Rectal smooth muscle tissue (tissue), 1 donor: ENCODE measurements around the gene PYCARD.
"Not testable (repeated sequence)": the region's sequence is repeated elsewhere in the genome, so short reads cannot be mapped to it uniquely, and the experiment has no call there.

Experiments
- H3K27ac ChIP-seq: one replicate; pipeline ENCODE4 v1.7.0; 2013; ENCODE audit warnings: low read depth, low read length, inconsistent platforms
- H3K27me3 ChIP-seq: one replicate; pipeline ENCODE4 v1.7.0; 2013; ENCODE audit warnings: low read length; ENCODE audit not compliant: control insufficient read depth, insufficient read depth
- H3K36me3 ChIP-seq: one replicate; pipeline ENCODE4 v1.7.0; 2013; ENCODE audit warnings: low read length; ENCODE audit not compliant: control insufficient read depth, insufficient read depth
- H3K4me1 ChIP-seq: one replicate; pipeline ENCODE4 v1.7.0; 2013; ENCODE audit warnings: low read length; ENCODE audit not compliant: control insufficient read depth, insufficient read depth
- H3K4me3 ChIP-seq: one replicate; pipeline ENCODE4 v1.7.0; 2013; ENCODE audit warnings: low read length
- H3K9ac ChIP-seq: one replicate; pipeline ENCODE4 v1.7.0; 2013; ENCODE audit warnings: low read length

Gene PYCARD

GRCh38 chr16:31202414-31203375, at the start of gene PYCARD:
Gene PYCARD (minus strand): TSS chr16:31202760. CDS start chr16:31202690, 70 bp downstream.
- Histone ChIP-seq H3K4me1 (no peaks in the 10 kb centered on the region), H3K4me3 (peak within 1 kb of the TSS; percentile 90), H3K27ac (no peak within 1 kb of the TSS), H3K27me3 (no peaks in the 10 kb centered on the region), H3K36me3 (no peaks in the 10 kb centered on the region), H3K9ac (peak within 1 kb of the TSS; percentile 26)

- Histone ChIP-seq H3K36me3 (no peaks in the 10 kb centered on the region), H3K27me3 (no peaks in the 10 kb centered on the region), H3K9ac (no peak overlapping the region), H3K4me3 (no peak overlapping the region), H3K4me1 (no peaks in the 10 kb centered on the region), H3K27ac (no peak overlapping the region)
Measured at GRCh38 chr16:31251435-31251834, 48.9 kb upstream of the PYCARD start.

- no peak overlapping the region for H3K4me3 ChIP-seq
- H3K9ac ChIP-seq, result no peak overlapping the region
- H3K27ac ChIP-seq, result no peak overlapping the region
- H3K4me1 ChIP-seq, result no peaks in the 10 kb centered on the region
- no peaks in the 10 kb centered on the region for H3K27me3 ChIP-seq
- no peaks in the 10 kb centered on the region for H3K36me3 ChIP-seq
Measured at GRCh38 chr16:31250782-31251384, 48.3 kb upstream of the PYCARD start.

DNA sequence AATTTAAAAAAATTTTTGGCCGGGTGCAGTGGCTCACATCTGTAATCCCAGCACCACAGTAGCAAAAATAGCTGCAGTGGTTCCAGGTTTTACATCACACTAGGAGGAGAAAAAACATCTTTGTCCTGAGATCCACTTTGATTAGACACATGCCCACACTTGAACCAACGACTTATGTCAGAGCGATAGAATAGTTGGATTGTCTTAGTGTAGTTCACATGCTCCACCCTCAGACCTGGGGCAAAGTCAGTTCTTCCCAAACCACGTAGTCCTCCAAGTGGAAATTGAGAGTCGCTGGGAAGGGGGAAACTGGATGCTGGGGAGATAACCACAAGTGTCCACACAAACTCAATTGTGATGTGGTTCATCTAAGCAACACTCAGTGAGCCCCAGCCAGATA, 45.8 kb upstream of the PYCARD start:
- no peaks in the 10 kb centered on the region for H3K36me3 ChIP-seq

GRCh38 chr16:31246296-31246695, 43.7 kb upstream of the PYCARD start:
- no peak overlapping the region for H3K4me3 ChIP-seq
- H3K27me3 ChIP-seq, result no peaks in the 10 kb centered on the region
- H3K27ac ChIP-seq, result no peak overlapping the region
- no peaks in the 10 kb centered on the region for H3K4me1 ChIP-seq
- H3K9ac ChIP-seq, result no peak overlapping the region
- no peaks in the 10 kb centered on the region for H3K36me3 ChIP-seq

More for the DNA sequence above, 45.8 kb upstream of the PYCARD start:
- Histone ChIP-seq H3K9ac (no peak overlapping the region), H3K27ac (no peak overlapping the region), H3K27me3 (no peaks in the 10 kb centered on the region), H3K4me3 (no peak overlapping the region), H3K4me1 (no peaks in the 10 kb centered on the region)

GRCh38 chr16:31245598-31245997, 43.0 kb upstream of the PYCARD start:
- not testable (repeated sequence) for H3K9ac ChIP-seq, H3K27me3 ChIP-seq, H3K4me3 ChIP-seq, H3K36me3 ChIP-seq, H3K27ac ChIP-seq, H3K4me1 ChIP-seq

GRCh38 chr16:31243734-31244670, 41.4 kb upstream of the PYCARD start:
- Histone ChIP-seq H3K4me3 (no peak overlapping the region), H3K27ac (no peak overlapping the region), H3K27me3 (no peaks in the 10 kb centered on the region), H3K36me3 (no peaks in the 10 kb centered on the region), H3K9ac (no peak overlapping the region), H3K4me1 (no peaks in the 10 kb centered on the region)

GRCh38 chr16:31242206-31242605, 39.6 kb upstream of the PYCARD start:
- Histone ChIP-seq H3K4me1 (no peaks in the 10 kb centered on the region), H3K27ac (no peak overlapping the region), H3K36me3 (no peaks in the 10 kb centered on the region), H3K4me3 (no peak overlapping the region), H3K9ac (no peak overlapping the region), H3K27me3 (no peaks in the 10 kb centered on the region)

DNA sequence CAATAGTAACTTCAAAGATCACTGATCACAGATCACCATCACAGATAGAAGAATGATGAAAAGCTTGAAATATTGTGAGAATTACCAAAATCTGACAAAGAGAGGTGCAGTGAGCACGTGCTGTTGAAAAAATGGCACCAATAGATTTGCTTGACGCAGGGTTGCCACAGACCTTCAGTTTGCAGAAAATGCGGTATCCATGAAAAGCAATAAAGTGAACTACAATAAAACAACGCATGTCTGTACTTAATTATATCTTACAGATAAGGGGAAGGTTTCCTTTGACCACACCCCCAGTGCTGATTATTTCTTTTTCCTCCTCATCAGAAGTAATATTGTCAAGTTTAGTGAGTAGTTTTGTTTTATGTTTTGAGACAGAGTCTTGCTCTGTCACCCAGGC, 35.5 kb upstream of the PYCARD start:
- H3K4me3 ChIP-seq, result no peak overlapping the region
- no peak overlapping the region for H3K9ac ChIP-seq
- H3K4me1 ChIP-seq, result no peaks in the 10 kb centered on the region
- no peak overlapping the region for H3K27ac ChIP-seq
- no peaks in the 10 kb centered on the region for H3K36me3 ChIP-seq
- H3K27me3 ChIP-seq, result no peaks in the 10 kb centered on the region

DNA sequence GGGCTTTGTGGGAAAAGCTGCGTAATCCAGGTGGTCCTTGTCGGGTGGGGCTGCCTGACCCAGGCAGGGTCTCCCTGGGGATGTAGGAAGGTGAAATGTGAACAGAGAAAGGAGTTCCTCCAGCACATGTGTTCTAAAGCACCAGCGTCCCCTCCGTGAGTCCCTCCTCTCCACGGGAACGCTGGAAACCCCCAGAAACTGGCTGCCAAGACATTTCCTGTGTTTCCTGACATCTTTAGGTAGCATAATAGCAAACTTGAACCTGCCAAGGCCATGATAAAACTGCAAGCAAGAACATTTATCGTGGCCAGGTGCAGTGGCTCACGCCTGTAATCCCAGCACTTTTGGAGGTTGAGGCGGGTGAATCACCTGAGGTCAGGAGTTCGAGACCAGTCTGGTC, 26.9 kb upstream of the PYCARD start:
- no peak overlapping the region for H3K4me3 ChIP-seq
- no peak overlapping the region for H3K27ac ChIP-seq
- H3K36me3 ChIP-seq, result no peaks in the 10 kb centered on the region
- H3K4me1 ChIP-seq, result no peaks in the 10 kb centered on the region
- no peaks in the 10 kb centered on the region for H3K27me3 ChIP-seq
- no peak overlapping the region for H3K9ac ChIP-seq

GRCh38 chr16:31228206-31228605, 25.6 kb upstream of the PYCARD start:
- no peak overlapping the region for H3K4me3 ChIP-seq
- no peaks in the 10 kb centered on the region for H3K4me1 ChIP-seq
- no peaks in the 10 kb centered on the region for H3K27me3 ChIP-seq
- no peak overlapping the region for H3K27ac ChIP-seq
- no peak overlapping the region for H3K9ac ChIP-seq
- H3K36me3 ChIP-seq, result no peaks in the 10 kb centered on the region

DNA sequence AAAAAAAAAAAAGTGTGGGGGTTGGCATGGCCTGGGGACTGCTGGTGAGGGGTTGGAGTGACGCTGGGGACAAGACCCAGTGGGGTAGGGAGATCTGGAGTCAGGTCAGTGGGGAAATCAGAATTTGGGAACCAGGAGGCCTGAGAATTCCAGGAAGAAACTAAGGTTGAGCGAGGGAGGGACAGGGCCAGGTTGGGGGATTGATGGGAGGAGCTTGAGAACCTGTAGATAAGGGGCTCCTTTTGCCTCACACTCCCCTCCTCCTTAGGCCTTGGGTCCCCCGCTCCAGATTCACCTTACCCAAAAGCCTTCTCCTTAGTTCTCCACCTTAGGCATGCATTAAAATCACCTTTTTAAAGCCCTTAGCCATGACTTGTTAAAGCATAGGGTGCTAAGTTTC, 22.6 kb upstream of the PYCARD start:
- Histone ChIP-seq H3K4me1 (no peaks in the 10 kb centered on the region), H3K4me3 (no peak overlapping the region), H3K36me3 (no peaks in the 10 kb centered on the region), H3K9ac (no peak overlapping the region), H3K27me3 (no peaks in the 10 kb centered on the region), H3K27ac (no peak overlapping the region)
